Panc1 (cell line): Measurements from ENCODE around the gene CDHR2. TPM values are rescaled to one million over a fixed set of nuclear protein-coding genes. Genes with fewer than 3 reads are reported as not detected.
A peak's percentile ranks its signal among the peaks of the same experiment; 100 is the strongest.

Experiments used
- ATAC-seq: fragments of 200-7000 bp; cut with Tn5 transposase; 2 replicates; pipeline ENCODE4 v1.9.1; 2020; ENCODE audit warnings: mild to moderate bottlenecking, moderate library complexity
- BruUV-seq: library from RNA; stranded (reverse); fragments of 400-500 nt; replicated peaks from 2 replicates; lab custom pipeline; 2021; lab: Mats Ljungman, UMichigan
- CTCF ChIA-PET: fragments of 300-600 bp; sonication (Branson Sonifier 250); formaldehyde crosslinking; loops from one replicate; lab custom pipeline; 2022; ENCODE audit warnings: antibody characterized with exemption; lab: Charles Lee
- POLR2A ChIA-PET: fragments of 300-600 bp; sonication (Branson Sonifier 250); formaldehyde crosslinking; loops from one replicate; lab custom pipeline; 2022; ENCODE audit warnings: antibody characterized with exemption; lab: Charles Lee
- DNase-seq: peaks from one replicate; pipeline ENCODE4 v3.0.0-alpha.2; 2010; ENCODE audit warnings: low read depth, low spot score
- H3K27ac ChIP-seq: 2 replicates; pipeline ENCODE4 v1.5.1; 2011; ENCODE audit warnings: mild to moderate bottlenecking, low read length, inconsistent platforms
- H3K27me3 ChIP-seq: fragments of 200-500 bp; sonication (Bioruptor generic); 2 replicates; pipeline ENCODE4 v1.6.0; 2014; ENCODE audit warnings: low read length, inconsistent platforms; ENCODE audit not compliant: control insufficient read depth, insufficient read depth
- H3K36me3 ChIP-seq: fragments of 200-500 bp; sonication (Bioruptor generic); 2 replicates; pipeline ENCODE4 v1.5.1; 2014; ENCODE audit warnings: inconsistent platforms, mild to moderate bottlenecking, low read length, moderate library complexity; ENCODE audit not compliant: control insufficient read depth, insufficient read depth
- H3K4me1 ChIP-seq: 2 replicates; pipeline ENCODE4 v1.5.1; 2011; ENCODE audit warnings: inconsistent platforms, mild to moderate bottlenecking, low read length, moderate library complexity; ENCODE audit not compliant: control insufficient read depth, insufficient read depth
- H3K4me3 ChIP-seq, 2 experiments: 2 replicates each; pipeline ENCODE4 v1.5.1; 2011 to 2012; ENCODE audit warnings: low read depth in 2 of 2, low read length in 2 of 2, mild to moderate bottlenecking in 2 of 2, inconsistent platforms in 1 of 2, moderate library complexity in 1 of 2
- H3K9me3 ChIP-seq: fragments of 200-500 bp; sonication (Bioruptor generic); 2 replicates; pipeline ENCODE4 v1.5.1; 2014; ENCODE audit warnings: low read depth, mild to moderate bottlenecking, inconsistent platforms, low read length, moderate library complexity; ENCODE audit not compliant: control insufficient read depth, insufficient read depth
- POLR2AphosphoS5 ChIP-seq: IDR thresholded peaks from 2 replicates; pipeline ENCODE4 v1.6.1; 2012; ENCODE audit warnings: mild to moderate bottlenecking, low read depth, low read length, moderate library complexity
- SIN3A ChIP-seq: IDR thresholded peaks from 2 replicates; pipeline ENCODE4 v1.6.1; 2012; ENCODE audit warnings: low read depth, mild to moderate bottlenecking, low read length, moderate library complexity, borderline replicate concordance; ENCODE audit not compliant: insufficient read depth
- TCF7L2 ChIP-seq: IDR thresholded peaks from 2 replicates; pipeline ENCODE4 v1.6.1; 2011; ENCODE audit warnings: mild to moderate bottlenecking, low read depth, low read length, inconsistent platforms
- in situ Hi-C: cut with HindIII; loops from 2 replicates; pipeline ENCODE4 v1.10.0; 2016; ENCODE audit warnings: low sequenced_read_pairs, low pct_unique_long_range_greater_than_20kb
- intact Hi-C: fragments of 100-400 bp; cut with micrococcal nuclease; formaldehyde crosslinking; loops from one replicate; pipeline ENCODE4 v1.10.0; 2022; ENCODE audit not compliant: unreplicated experiment
- total RNA-seq: library from RNA; stranded (reverse); gene quantifications from one replicate; pipeline ENCODE4 v1.2.1, GENCODE V29; 2021; ENCODE audit not compliant: unreplicated experiment
- TF ChIP-seq, protein P1 (sequence below), 2 experiments: IDR thresholded peaks; 2 replicates each; pipeline ENCODE4 v1.6.1; 2011 to 2012; ENCODE audit warnings: low read depth in 2 of 2, control low read depth in 1 of 2, low read length in 1 of 2, mild to moderate bottlenecking in 1 of 2, moderate library complexity in 1 of 2; ENCODE audit not compliant: insufficient read depth in 1 of 2
- TF ChIP-seq, protein P2 (sequence below): fragments of 450-650 bp; IDR thresholded peaks from 2 replicates; pipeline ENCODE4 v1.5.1; 2017; ENCODE audit warnings: mild to moderate bottlenecking

Gene CDHR2
- total RNA-seq, 1 experiment from 2014 or later, result 0.72 TPM

DNA sequence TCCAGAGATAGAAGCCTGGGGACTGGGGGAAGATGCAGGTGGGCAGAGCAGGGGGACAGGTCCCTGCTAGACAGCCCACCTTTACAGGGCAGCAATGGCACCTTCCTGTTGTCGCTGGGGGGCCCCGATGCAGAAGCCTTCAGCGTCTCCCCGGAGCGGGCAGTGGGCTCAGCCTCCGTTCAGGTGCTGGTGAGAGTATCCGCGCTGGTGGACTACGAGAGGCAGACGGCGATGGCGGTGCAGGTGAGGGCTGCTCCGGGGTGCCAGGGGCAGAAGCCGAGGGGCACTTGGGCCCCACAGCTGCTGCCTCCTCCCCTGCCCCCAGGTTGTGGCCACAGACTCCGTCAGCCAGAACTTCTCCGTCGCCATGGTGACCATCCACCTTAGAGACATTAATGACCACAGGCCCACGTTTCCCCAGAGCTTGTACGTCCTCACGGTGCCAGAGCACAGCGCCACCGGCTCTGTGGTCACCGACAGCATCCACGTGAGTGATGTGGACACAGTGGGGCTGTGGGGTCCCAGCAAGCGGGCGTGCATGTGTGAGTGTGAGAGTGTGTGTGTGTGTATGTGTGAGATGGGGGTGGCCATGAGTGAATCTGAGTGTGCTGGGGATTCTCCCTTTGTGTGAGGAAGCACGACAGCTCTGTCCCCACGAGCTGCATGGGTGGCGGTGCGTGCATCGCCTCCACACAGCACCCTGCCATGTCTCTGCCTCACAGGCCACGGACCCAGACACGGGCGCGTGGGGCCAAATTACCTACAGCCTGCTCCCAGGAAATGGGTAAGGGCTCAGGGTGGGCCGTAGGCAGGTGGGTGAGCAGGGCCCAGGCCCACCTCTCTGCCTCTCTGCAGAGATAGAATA is 28.4 kb downstream of the CDHR2 start:
- no peak for DNase-seq
- CTCF ChIA-PET, result no interaction called here
- TF ChIP-seq, protein P1, sequence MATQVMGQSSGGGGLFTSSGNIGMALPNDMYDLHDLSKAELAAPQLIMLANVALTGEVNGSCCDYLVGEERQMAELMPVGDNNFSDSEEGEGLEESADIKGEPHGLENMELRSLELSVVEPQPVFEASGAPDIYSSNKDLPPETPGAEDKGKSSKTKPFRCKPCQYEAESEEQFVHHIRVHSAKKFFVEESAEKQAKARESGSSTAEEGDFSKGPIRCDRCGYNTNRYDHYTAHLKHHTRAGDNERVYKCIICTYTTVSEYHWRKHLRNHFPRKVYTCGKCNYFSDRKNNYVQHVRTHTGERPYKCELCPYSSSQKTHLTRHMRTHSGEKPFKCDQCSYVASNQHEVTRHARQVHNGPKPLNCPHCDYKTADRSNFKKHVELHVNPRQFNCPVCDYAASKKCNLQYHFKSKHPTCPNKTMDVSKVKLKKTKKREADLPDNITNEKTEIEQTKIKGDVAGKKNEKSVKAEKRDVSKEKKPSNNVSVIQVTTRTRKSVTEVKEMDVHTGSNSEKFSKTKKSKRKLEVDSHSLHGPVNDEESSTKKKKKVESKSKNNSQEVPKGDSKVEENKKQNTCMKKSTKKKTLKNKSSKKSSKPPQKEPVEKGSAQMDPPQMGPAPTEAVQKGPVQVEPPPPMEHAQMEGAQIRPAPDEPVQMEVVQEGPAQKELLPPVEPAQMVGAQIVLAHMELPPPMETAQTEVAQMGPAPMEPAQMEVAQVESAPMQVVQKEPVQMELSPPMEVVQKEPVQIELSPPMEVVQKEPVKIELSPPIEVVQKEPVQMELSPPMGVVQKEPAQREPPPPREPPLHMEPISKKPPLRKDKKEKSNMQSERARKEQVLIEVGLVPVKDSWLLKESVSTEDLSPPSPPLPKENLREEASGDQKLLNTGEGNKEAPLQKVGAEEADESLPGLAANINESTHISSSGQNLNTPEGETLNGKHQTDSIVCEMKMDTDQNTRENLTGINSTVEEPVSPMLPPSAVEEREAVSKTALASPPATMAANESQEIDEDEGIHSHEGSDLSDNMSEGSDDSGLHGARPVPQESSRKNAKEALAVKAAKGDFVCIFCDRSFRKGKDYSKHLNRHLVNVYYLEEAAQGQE (IDR thresholded peaks at IDR 0.05; ENCODE audit: insufficient read depth in 1 of 2, low read depth in 2 of 2, low read length in 1 of 2), result no peak
- TF ChIP-seq TCF7L2 (no peak), POLR2AphosphoS5 (no peak), SIN3A (no peak)
- TF ChIP-seq, protein P2, sequence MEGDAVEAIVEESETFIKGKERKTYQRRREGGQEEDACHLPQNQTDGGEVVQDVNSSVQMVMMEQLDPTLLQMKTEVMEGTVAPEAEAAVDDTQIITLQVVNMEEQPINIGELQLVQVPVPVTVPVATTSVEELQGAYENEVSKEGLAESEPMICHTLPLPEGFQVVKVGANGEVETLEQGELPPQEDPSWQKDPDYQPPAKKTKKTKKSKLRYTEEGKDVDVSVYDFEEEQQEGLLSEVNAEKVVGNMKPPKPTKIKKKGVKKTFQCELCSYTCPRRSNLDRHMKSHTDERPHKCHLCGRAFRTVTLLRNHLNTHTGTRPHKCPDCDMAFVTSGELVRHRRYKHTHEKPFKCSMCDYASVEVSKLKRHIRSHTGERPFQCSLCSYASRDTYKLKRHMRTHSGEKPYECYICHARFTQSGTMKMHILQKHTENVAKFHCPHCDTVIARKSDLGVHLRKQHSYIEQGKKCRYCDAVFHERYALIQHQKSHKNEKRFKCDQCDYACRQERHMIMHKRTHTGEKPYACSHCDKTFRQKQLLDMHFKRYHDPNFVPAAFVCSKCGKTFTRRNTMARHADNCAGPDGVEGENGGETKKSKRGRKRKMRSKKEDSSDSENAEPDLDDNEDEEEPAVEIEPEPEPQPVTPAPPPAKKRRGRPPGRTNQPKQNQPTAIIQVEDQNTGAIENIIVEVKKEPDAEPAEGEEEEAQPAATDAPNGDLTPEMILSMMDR, result no peak
- no peaks in the 10 kb centered on the region for H3K27me3 ChIP-seq
- H3K27ac ChIP-seq, result no peak overlapping the region
- H3K4me3 ChIP-seq, result no peak overlapping the region
- no peaks in the 10 kb centered on the region for H3K36me3 ChIP-seq
- in situ Hi-C loops, result no loop called here
- H3K4me1 ChIP-seq, result no peaks in the 10 kb centered on the region; the same call in 1 of the 2 replicates
- POLR2A ChIA-PET, result no interaction called here
- H3K9me3 ChIP-seq, result no peaks in the 10 kb centered on the region
- intact Hi-C loops, result no loop called here
- no peak for ATAC-seq
- BruUV-seq, result no TSS peak

DNA sequence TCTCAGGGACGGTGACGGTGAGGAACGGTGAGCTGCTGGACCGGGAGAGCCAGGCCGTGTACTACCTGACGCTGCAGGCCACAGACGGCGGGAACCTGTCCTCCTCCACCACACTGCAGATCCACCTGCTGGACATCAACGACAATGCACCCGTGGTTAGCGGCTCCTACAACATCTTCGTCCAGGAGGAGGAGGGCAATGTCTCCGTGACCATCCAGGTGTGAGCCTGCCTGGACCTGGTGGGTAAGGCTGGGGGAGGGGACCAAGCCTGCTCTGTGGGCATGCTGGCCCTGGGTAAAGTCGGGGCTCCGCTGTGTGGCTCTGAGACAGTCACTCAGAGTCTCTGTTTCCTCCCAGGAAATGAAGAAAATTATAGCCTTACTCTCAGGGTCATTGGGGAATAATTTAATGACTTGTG is 29.3 kb downstream of the CDHR2 start:
- intact Hi-C loops, result no loop called here
- H3K27me3 ChIP-seq, result no peaks in the 10 kb centered on the region
- H3K36me3 ChIP-seq, result no peaks in the 10 kb centered on the region
- no peaks in the 10 kb centered on the region for H3K9me3 ChIP-seq
- ChIA-PET POLR2A (no interaction called here), CTCF (no interaction called here)
- H3K4me1 ChIP-seq, result no peaks in the 10 kb centered on the region; the same call in 1 of the 2 replicates
- no peak for DNase-seq
- in situ Hi-C loops, result no loop called here
- H3K4me3 ChIP-seq, result no peak overlapping the region
- no peak overlapping the region for H3K27ac ChIP-seq
- TF ChIP-seq, protein P1 (IDR thresholded peaks at IDR 0.05; ENCODE audit: insufficient read depth in 1 of 2, low read depth in 2 of 2, low read length in 1 of 2), result peak in 1 of 2 experiments; percentile 46; a peak in 1 of 4 replicates
- TF ChIP-seq, protein P2, result peak; percentile 83
- TF ChIP-seq SIN3A, result no peak
- BruUV-seq, result no TSS peak
- peak; percentile 85 for ATAC-seq
